Dermis microvascular lymphatic vessel endothelial cell (primary cell): ENCODE results near the gene ATAD3A. TPM values are rescaled to one million over a fixed set of nuclear protein-coding genes. Genes with fewer than 3 reads are reported as not detected.

Experiments
- DNase-seq, 2 donors: peaks; one replicate each; pipeline versions ENCODE4 v3.0.0 to v3.0.0-alpha.2; 2010; ENCODE audit warnings: low read depth in 2 of 2
- total RNA-seq: library from RNA; depleted of rRNA; stranded (reverse); fragments of >200 nt; gene quantifications from 2 replicates; pipeline ENCODE4 v1.2.1, GENCODE V29; 2014

ATAD3A gene
- total RNA-seq, 1 donor from 2014 or later, result 25.0 TPM

DNA sequence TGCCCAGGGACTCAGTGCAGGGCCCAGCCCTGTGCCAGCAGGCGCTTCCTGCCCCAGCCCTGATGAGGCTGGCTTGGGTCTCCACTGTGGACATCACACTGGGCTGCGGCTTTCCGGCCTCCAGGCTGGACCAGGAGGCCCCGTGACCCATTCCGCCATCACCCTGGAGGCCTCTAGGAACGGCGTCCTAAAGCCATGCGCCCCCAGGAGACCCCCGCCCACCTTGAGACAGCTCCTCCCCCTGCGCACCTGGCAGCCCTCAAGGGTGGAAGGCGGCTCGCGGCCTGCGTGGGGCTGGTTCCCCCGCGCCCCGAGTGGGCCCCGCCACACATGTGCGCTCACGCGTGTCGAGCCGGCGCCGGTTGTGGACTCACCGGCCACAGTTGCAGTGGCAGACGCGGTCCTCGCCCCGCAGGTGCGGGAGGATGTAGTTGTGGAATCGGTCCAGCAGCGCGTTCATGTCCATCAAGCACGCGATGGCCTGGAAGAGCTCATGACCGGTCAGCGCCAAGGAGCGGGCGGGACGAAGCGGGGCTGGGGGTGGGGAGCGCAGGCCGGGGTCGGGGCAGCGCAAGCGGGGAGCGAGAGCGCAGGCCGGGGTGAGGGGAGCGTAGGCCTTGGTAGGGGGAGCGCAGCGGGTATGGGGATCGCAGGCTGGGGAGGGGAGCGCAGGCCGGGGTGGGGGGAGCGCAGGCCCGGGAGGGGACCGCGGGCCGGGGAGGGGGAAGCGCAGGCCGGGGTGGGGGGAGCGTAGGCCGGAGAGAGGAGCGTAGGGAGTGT lies 27.5 kb downstream of the ATAD3A start:
- DNase-seq, result peak in 1 of 2 donors; percentile 44

GRCh38 chr1:1540090-1540817 lies 28.3 kb downstream of the ATAD3A start, which contains the start of gene TMEM240:
Gene TMEM240 (minus strand): TSS chr1:1540624. CDS start chr1:1540346, 278 bp downstream.
- peak in 1 of 2 donors; percentile 73 for DNase-seq

GRCh38 chr1:1540818-1541628 lies 29.1 kb downstream of the ATAD3A start:
- DNase-seq, result no peak

- no peak for DNase-seq
These were observed 30.2 kb downstream of the ATAD3A start for GRCh38 chr1:1541956-1542765.

DNA sequence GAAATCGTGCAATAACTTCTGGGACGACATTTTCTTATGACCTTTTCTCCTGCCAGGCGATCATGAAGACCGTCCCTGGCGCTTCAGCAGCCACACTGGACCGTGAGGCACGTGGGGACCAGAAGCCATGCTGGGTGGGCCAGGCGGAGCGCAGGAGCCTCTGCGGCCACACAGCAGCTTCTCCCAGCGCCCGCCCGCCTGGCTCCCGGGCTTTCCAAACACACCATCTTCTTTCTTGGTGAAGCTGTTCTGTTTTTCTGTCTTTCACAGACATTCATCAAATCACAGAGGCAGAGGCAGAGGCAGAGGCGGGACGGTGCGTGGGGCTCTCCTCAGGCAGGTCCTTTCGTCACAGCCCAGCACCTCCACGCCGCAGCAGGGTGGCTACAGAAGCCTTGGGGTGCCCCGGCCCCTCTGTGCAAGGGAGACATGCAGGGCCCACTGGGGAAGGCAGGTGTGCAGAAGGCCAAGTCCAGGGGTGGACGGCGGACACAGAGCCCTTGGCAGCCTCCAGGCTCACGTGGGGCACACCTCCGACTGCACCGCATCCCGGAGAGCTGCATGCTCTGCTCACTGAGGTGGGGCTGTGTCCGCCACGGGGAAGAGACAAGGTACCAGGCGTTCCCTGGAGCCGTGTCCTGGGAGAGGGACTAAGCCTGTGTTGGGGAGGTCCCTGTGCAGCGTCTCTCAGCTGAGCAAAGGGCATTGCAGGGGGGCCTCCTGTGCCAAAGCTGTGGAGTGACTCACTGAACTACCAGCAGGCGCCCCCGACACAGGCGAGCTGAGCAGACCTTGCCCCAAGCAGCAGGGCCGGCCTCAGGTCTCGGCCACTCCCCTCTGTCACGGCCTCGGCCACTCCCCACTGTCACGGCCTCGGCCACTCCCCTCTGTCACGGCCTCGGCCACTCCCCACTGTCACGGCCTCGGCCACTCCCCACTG lies 31.1 kb downstream of the ATAD3A start:
- no peak for DNase-seq

DNA sequence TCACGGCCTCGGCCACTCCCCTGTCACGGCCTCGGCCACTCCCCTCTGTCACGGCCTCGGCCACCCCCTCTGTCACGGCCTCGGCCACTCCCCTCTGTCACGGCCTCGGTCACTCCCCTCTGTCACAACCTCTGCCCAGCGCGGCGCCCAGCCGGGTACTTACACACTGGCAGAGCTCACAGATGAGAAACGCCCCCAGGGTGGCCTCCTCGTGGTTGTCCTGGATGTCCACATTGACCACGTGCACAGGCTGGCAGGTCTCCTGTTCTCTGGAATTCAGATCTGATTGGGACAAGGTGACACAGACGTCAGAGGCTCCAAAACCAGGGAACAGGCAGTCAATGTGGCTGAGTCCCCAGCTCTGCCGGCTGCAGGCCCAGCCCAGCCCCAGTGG lies 31.7 kb downstream of the ATAD3A start:
- DNase-seq, result no peak

DNA sequence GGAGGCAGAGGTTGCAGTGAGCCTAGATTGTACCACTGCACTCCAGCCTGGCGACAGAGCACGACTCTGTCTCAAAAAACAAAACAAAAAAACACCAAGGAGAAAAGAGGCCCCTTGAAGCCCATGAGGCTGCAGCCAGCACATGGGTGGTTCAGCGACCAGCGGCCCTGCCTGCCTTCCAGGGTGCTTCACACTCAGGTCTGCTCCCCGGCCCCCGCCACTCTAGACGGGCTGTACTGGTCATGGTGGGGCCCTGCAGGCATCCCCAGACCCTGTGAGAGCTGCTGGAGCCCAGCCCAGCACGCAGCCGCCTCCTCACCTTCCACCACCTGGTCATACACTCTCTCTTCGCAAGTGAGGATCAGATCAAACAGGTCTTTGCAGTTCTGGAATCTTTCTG lies 32.6 kb downstream of the ATAD3A start:
- DNase-seq, result no peak

DNA sequence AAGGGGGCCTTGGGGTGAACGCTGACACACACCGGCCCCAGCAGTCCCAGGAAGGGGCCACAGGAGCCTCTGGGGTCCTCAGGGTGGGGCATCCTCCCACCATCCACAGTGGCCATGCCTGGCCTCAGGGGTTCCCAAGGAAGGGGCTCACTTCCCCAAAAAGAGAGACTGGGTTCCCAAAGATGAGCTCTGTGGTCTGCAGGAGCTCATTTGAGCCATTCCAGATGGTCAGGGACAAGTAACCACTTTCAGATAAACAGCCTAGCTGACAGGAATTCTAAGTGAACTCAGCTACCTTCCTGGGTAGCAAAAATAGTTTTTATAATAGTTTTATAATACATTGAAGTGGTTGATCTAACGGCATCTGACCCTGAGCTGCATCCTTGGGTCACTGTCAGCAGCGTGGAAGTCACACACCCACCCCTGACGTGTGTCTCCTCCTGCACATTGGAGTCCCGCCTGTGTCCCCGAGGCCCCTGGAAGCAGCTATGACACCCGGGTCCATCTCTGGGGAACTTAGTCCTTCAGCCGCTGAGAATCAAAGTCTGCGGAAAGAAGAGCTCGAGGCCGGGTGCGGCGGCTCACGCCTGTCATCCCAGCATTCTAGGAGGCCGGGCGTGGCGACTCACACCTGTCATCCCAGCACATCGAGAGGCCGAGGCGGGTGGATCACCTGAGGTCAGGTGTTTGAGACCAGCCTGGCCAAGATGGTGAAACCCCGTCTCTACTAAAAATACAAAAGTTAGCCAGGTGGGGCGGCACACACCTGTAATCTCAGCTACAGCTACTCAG lies 34.2 kb downstream of the ATAD3A start:
- DNase-seq, result no peak

DNA sequence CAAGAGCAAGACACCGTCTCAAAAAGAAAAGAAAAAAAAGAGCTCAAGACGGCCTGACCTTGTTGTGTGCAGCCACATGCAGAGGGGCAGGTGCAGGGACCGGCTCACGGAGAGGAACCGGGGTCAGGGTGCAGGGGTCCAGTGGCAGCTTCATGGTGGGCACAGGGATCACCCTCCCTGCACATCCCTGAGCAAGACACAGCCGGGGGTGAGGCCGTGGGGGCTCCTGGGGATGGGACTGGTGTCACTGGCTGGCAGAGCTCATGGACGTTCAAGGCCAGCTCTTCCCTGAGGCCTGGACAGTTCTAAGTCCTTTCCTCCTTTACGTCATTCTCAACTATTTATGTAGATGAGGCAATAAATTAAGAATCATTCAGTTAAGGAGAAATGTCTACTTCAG lies 35.0 kb downstream of the ATAD3A start:
- no peak for DNase-seq

GRCh38 chr1:1547476-1547875 lies 35.5 kb downstream of the ATAD3A start:
- no peak for DNase-seq

GRCh38 chr1:1548591-1548990 lies 36.6 kb downstream of the ATAD3A start:
- no peak for DNase-seq

DNA sequence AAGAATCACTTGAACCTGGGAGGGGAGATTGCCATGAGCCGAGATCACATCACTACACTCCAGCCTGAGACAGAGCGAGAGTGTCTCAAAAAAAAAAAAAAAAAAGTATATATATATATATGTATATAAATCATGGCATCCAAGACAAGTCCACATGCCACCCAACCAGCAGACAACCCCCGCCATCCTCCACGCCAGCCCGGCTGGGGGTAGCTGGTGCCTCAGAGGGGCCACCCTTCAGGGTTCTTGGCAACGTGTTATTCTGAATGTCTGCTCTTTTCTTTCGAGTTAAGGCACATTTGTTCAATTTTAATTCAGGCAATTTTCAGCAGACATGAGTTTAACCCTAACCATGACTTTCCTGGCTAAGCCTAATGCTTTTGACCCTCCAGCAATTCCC lies 38.1 kb downstream of the ATAD3A start:
- no peak for DNase-seq

DNA sequence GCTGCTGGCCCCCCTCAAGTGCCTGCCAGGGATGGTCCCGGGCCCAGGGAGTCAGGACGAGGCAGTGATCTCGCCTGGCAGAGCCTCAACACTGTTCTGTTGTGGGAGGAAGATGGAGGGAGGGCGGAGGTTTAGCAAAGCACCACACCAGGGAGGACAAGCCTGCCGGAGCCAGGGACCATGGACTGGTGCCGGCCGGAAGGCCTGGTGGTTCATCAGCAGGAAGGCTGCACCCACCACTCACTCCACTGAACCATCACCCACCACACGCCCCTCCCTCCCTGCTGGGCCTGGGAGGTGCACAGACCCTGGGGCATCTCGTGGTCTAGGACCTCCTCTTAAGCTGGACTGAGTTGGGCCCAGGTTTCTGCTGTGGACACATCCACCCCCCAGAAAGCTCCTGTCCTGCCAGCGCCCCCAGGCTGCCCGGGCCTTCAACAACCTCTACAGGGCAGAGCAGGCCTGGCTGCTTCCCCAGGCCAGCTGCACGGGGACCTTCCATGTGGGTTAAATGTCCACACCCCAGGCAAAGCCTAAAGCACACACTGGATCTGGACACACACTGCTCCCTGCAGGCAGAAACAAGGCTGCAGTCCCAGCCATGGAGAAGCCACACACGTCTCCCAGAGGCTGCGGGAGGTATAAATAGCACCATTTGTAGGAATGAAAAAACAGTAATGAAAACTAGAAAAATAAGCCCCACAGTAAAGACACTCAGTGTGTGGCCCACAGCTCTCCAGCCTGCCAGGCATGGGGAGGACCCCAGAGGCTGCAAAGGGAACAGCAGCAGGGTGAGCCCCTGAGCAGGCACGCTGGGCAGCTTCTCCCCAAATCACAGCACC lies 38.9 kb downstream of the ATAD3A start:
- DNase-seq, result no peak

GRCh38 chr1:1551524-1552262 lies 39.7 kb downstream of the ATAD3A start:
- DNase-seq, result no peak

GRCh38 chr1:1552263-1552639 lies 40.3 kb downstream of the ATAD3A start:
- DNase-seq, result no peak

DNA sequence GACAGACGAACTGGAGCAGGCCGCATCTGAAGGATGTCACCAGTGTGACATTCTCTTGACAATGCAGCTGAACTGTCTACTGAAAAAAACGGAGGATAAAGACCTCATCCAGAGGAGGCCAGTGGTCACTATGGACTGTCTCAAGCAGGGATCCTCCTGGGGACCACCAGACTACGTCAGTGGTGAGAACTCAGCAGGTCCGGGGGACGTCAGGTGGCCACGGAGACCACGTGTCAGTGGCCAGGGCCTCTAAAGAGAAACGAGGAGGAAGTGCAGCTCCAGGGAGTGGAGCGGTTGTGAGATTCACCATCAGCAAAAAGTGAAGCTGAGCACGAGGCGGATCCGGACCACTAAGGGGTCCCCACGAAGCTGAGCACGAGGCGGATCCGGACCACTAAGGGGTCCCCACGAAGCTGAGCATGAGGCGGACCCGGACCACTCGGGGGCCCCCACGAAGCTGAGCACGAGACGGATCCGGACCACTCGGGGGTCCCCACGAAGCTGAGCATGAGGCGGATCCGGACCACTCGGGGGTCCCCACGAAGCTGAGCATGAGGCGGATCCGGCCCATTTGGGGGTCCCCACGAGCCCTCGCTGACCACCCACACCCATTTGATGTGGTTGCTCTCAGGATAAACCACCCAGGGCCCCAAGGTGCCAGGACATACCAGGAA lies 42.0 kb downstream of the ATAD3A start:
- no peak for DNase-seq

- no peak for DNase-seq
These were observed 42.6 kb downstream of the ATAD3A start for GRCh38 chr1:1554550-1554925.
